Fibroblast of peridontal ligament (primary cell): ENCODE results near the gene ZFAND3.

Experiments
- DNase-seq: peaks from one replicate; pipeline ENCODE4 v3.0.0-alpha.2; 2010; ENCODE audit errors: extremely low read depth

ZFAND3 gene

GRCh38 chr6:37894585-37894984, 75.1 kb downstream of the ZFAND3 start:
- DNase-seq: no peak

- no peak for DNase-seq
These were observed 77.8 kb downstream of the ZFAND3 start for GRCh38 chr6:37897321-37897720.

GRCh38 chr6:37897818-37898515, 78.4 kb downstream of the ZFAND3 start:
- DNase-seq: no peak

- no peak for DNase-seq
These were observed 84.1 kb downstream of the ZFAND3 start for GRCh38 chr6:37903351-37904340.

GRCh38 chr6:37904590-37904989, 85.1 kb downstream of the ZFAND3 start:
- DNase-seq: no peak

- DNase-seq: no peak
These were observed 86.6 kb downstream of the ZFAND3 start for GRCh38 chr6:37906121-37906520.

- DNase-seq: no peak
These were observed 91.5 kb downstream of the ZFAND3 start for GRCh38 chr6:37910998-37911397.

- DNase-seq: peak; percentile 47
These were observed 93.7 kb downstream of the ZFAND3 start for GRCh38 chr6:37913210-37913609.

GRCh38 chr6:37915463-37915862, 95.9 kb downstream of the ZFAND3 start:
- no peak for DNase-seq

- no peak for DNase-seq
These were observed 96.6 kb downstream of the ZFAND3 start for GRCh38 chr6:37916149-37916548.

GRCh38 chr6:37916675-37917074, 97.1 kb downstream of the ZFAND3 start:
- DNase-seq: no peak

- DNase-seq: no peak
These were observed 98.0 kb downstream of the ZFAND3 start for GRCh38 chr6:37917566-37917965.

GRCh38 chr6:37919417-37920157, 100.1 kb downstream of the ZFAND3 start:
- peak; percentile 85 for DNase-seq

GRCh38 chr6:37920667-37921066, 101.1 kb downstream of the ZFAND3 start:
- DNase-seq: no peak

- no peak for DNase-seq
These were observed 103.0 kb downstream of the ZFAND3 start for GRCh38 chr6:37922563-37922962.

- no peak for DNase-seq
These were observed 104.0 kb downstream of the ZFAND3 start for GRCh38 chr6:37923514-37923913.

- no peak for DNase-seq
These were observed 107.1 kb downstream of the ZFAND3 start for GRCh38 chr6:37926661-37927060.

GRCh38 chr6:37928217-37928616, 108.7 kb downstream of the ZFAND3 start:
- no peak for DNase-seq

- DNase-seq: no peak
These were observed 110.9 kb downstream of the ZFAND3 start for GRCh38 chr6:37930288-37930971.

- no peak for DNase-seq
These were observed 111.5 kb downstream of the ZFAND3 start for GRCh38 chr6:37931066-37931465.

- no peak for DNase-seq
These were observed 114.7 kb downstream of the ZFAND3 start for GRCh38 chr6:37934276-37934675.

GRCh38 chr6:37936150-37936549, 116.6 kb downstream of the ZFAND3 start:
- DNase-seq: no peak
